GM18873 (cell line): ENCODE results near the gene PRRC2B.

Experiments used
- ATAC-seq: cut with Tn5 transposase; IDR thresholded peaks from one replicate; pipeline ENCODE4 v1.9.1; 2021; ENCODE audit warnings: mild to moderate bottlenecking, moderate library complexity, moderate number of reproducible peaks; ENCODE audit not compliant: unreplicated experiment, low FRiP score

Gene PRRC2B

GRCh38 chr9:131482343-131483006, 88.6 kb downstream of the PRRC2B start:
- ATAC-seq, result no peak

GRCh38 chr9:131483319-131484050, 89.6 kb downstream of the PRRC2B start:
- no peak for ATAC-seq

- no peak for ATAC-seq
Observed at GRCh38 chr9:131484051-131484445, 90.2 kb downstream of the PRRC2B start.

- ATAC-seq, result no peak
Observed at GRCh38 chr9:131484560-131485185, 90.8 kb downstream of the PRRC2B start.

GRCh38 chr9:131485206-131485605, 91.3 kb downstream of the PRRC2B start:
- ATAC-seq, result no peak

- ATAC-seq, result no peak
Observed at GRCh38 chr9:131485728-131486422, 92.0 kb downstream of the PRRC2B start.

- ATAC-seq, result no peak
Observed at GRCh38 chr9:131487001-131487400, 93.1 kb downstream of the PRRC2B start.

- no peak for ATAC-seq
Observed at GRCh38 chr9:131487621-131488031, 93.7 kb downstream of the PRRC2B start.

GRCh38 chr9:131490514-131490913, 96.6 kb downstream of the PRRC2B start:
- no peak for ATAC-seq

GRCh38 chr9:131491001-131491710, 97.3 kb downstream of the PRRC2B start:
- no peak for ATAC-seq

- ATAC-seq, result no peak
Observed at GRCh38 chr9:131492070-131492469, 98.2 kb downstream of the PRRC2B start.

- no peak for ATAC-seq
Observed at GRCh38 chr9:131494296-131494870, 100.5 kb downstream of the PRRC2B start.

GRCh38 chr9:131495785-131496184, 101.9 kb downstream of the PRRC2B start:
- no peak for ATAC-seq

- ATAC-seq, result no peak
Observed at GRCh38 chr9:131496844-131497405, 103.0 kb downstream of the PRRC2B start.

GRCh38 chr9:131499254-131499767, 105.4 kb downstream of the PRRC2B start:
- ATAC-seq, result no peak

- no peak for ATAC-seq
Observed at GRCh38 chr9:131500377-131500776, 106.5 kb downstream of the PRRC2B start.

GRCh38 chr9:131500939-131501541, 107.2 kb downstream of the PRRC2B start:
- ATAC-seq, result no peak

GRCh38 chr9:131502781-131503625, 109.1 kb downstream of the PRRC2B start, which contains the start of gene POMT1:
Gene POMT1, plus strand, starts transcription at chr9:131502918. Its CDS starts 1,301 bp downstream, at chr9:131504219.
- ATAC-seq, result no peak
